A673 (cell line): Measurements from ENCODE around the gene BACH2.

Experiments
- EZH2 ChIP-seq: fragments of 200-600 bp; sonication (generic); IDR thresholded peaks from 2 replicates; pipeline ENCODE4 v1.6.1; 2017; ENCODE audit warnings: borderline replicate concordance, low read depth, mild to moderate bottlenecking, mixed read lengths, antibody characterized with exemption, low read length; ENCODE audit not compliant: poor library complexity, severe bottlenecking
- TF ChIP-seq, protein P1 (sequence below): fragments of 300-800, 200-600 bp; sonication (generic); conservative IDR thresholded peaks from 2 replicates; pipeline ENCODE4 v1.5.1; 2017; ENCODE audit warnings: low read depth, mild to moderate bottlenecking, antibody characterized with exemption, low read length, moderate library complexity, mixed read lengths

DNA sequence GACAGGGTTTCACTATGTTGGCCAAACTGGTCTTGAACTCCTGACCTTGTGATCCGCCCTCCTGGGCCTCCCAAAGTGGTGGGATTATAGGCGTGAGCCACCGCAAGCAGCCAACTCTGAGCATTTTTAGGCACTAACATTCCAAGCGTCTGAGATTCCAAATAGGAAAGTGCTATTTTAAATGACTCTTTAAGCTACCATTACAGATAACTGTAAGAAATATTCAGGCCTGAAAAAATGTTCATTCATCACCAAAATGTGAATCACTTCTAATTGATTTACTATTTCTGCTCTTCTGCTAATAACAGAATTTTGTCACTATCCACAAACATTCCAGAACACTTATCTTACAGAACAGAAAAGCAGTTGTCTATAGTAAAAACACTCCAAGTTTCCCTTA is 106.5 kb downstream of the BACH2 start:
- TF ChIP-seq, protein P1, sequence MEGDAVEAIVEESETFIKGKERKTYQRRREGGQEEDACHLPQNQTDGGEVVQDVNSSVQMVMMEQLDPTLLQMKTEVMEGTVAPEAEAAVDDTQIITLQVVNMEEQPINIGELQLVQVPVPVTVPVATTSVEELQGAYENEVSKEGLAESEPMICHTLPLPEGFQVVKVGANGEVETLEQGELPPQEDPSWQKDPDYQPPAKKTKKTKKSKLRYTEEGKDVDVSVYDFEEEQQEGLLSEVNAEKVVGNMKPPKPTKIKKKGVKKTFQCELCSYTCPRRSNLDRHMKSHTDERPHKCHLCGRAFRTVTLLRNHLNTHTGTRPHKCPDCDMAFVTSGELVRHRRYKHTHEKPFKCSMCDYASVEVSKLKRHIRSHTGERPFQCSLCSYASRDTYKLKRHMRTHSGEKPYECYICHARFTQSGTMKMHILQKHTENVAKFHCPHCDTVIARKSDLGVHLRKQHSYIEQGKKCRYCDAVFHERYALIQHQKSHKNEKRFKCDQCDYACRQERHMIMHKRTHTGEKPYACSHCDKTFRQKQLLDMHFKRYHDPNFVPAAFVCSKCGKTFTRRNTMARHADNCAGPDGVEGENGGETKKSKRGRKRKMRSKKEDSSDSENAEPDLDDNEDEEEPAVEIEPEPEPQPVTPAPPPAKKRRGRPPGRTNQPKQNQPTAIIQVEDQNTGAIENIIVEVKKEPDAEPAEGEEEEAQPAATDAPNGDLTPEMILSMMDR = no peak
- no peak for TF ChIP-seq EZH2
